Measurements from ENCODE around the gene SMC4. TPM values are rescaled to one million over a fixed set of nuclear protein-coding genes. Genes with fewer than 3 reads are reported as not detected.

Gene SMC4
- total RNA-seq, 1 experiment from 2014 or later = 183 TPM

GRCh38 chr3:160474416-160474838 is 75.0 kb downstream of the SMC4 start:
- Histone ChIP-seq H4K20me1 (ENCODE audit: low read length) (no peaks in the 10 kb centered on the region), H3K27ac (ENCODE audit: low read length) (no peak overlapping the region), H3F3A (ENCODE audit: low read length, unreplicated experiment) (no peaks in the 10 kb centered on the region), H3K4me2 (ENCODE audit: low read length) (no peak overlapping the region), H3K79me2 (ENCODE audit: low read length) (no peaks in the 10 kb centered on the region), H3K4me3 (ENCODE audit: low read length) (no peak overlapping the region), H3K36me3 (ENCODE audit: low read depth, low read length) (no peaks in the 10 kb centered on the region), H3K9ac (ENCODE audit: low read length) (no peak overlapping the region), H3K27me3 (ENCODE audit: low read length) (no peaks in the 10 kb centered on the region), H2AFZ (ENCODE audit: low read length) (no peak overlapping the region), H3K9me2 (replicated peaks; ENCODE audit: low read length) (no peaks in the 10 kb centered on the region), H3K9me3 (ENCODE audit: low read length) (peaks cover 8% of the 10 kb centered on the region; the same call in 1 of the 2 replicates), H3K4me1 (ENCODE audit: insufficient read depth, low read length) (no peaks in the 10 kb centered on the region)
- ATAC-seq (no peak), DNase-seq (no peak)
- POLR2A ChIA-PET (ENCODE audit: unreplicated experiment) = no interaction called here
- CTCF ChIA-PET = no interaction called here
- intact Hi-C loops (cut with micrococcal nuclease) = no loop called here
- TF ChIP-seq CTCF (conservative IDR thresholded peaks at IDR 0.05; ENCODE audit: low read depth, low read length) (no peak), EZH2 (IDR thresholded peaks at IDR 0.05; ENCODE audit: low read length, unreplicated experiment) (no peak), EZH2phosphoT487 (IDR thresholded peaks at IDR 0.05; ENCODE audit: borderline replicate concordance, low read length) (no peak)
- no TSS peak for BruUV-seq (replicated peaks)

- BruUV-seq (replicated peaks) = no TSS peak
- Histone ChIP-seq H3K9me3 (ENCODE audit: low read length) (peaks cover 4% of the 10 kb centered on the region; the same call in 1 of the 2 replicates), H3K4me1 (ENCODE audit: insufficient read depth, low read length) (no peaks in the 10 kb centered on the region), H3K9me2 (replicated peaks; ENCODE audit: low read length) (no peaks in the 10 kb centered on the region), H3K79me2 (ENCODE audit: low read length) (no peaks in the 10 kb centered on the region), H3K27ac (ENCODE audit: low read length) (no peak overlapping the region), H3K4me2 (ENCODE audit: low read length) (no peak overlapping the region), H3K4me3 (ENCODE audit: low read length) (no peak overlapping the region), H4K20me1 (ENCODE audit: low read length) (no peaks in the 10 kb centered on the region), H3K27me3 (ENCODE audit: low read length) (no peaks in the 10 kb centered on the region), H2AFZ (ENCODE audit: low read length) (no peak overlapping the region), H3F3A (ENCODE audit: low read length, unreplicated experiment) (no peaks in the 10 kb centered on the region), H3K36me3 (ENCODE audit: low read depth, low read length) (no peaks in the 10 kb centered on the region), H3K9ac (ENCODE audit: low read length) (no peak overlapping the region)
- intact Hi-C loops (cut with micrococcal nuclease) = no loop called here
- ChIA-PET CTCF (no interaction called here), POLR2A (ENCODE audit: unreplicated experiment) (no interaction called here)
- TF ChIP-seq CTCF (conservative IDR thresholded peaks at IDR 0.05; ENCODE audit: low read depth, low read length) = no peak
- no peak for TF ChIP-seq EZH2 (IDR thresholded peaks at IDR 0.05; ENCODE audit: low read length, unreplicated experiment)
- TF ChIP-seq EZH2phosphoT487 (IDR thresholded peaks at IDR 0.05; ENCODE audit: borderline replicate concordance, low read length) = no peak
- DNase-seq (no peak), ATAC-seq (no peak)
Measured at GRCh38 chr3:160475153-160475552, 75.7 kb downstream of the SMC4 start.

- no peaks in the 10 kb centered on the region for H3K79me2 ChIP-seq (ENCODE audit: low read length)
Measured at GRCh38 chr3:160475884-160476283, 76.4 kb downstream of the SMC4 start.

More at GRCh38 chr3:160475884-160476283, 76.4 kb downstream of the SMC4 start:
- intact Hi-C loops (cut with micrococcal nuclease) = no loop called here
- ATAC-seq (no peak), DNase-seq (no peak)
- ChIA-PET POLR2A (ENCODE audit: unreplicated experiment) (no interaction called here), CTCF (no interaction called here)
- H3K4me1 ChIP-seq (ENCODE audit: insufficient read depth, low read length) = no peaks in the 10 kb centered on the region
- H3K4me2 ChIP-seq (ENCODE audit: low read length) = no peak overlapping the region
- no peak overlapping the region for H2AFZ ChIP-seq (ENCODE audit: low read length)
- no TSS peak for BruUV-seq (replicated peaks)
- no peaks in the 10 kb centered on the region for H3K9me2 ChIP-seq (replicated peaks; ENCODE audit: low read length)
- H3K27me3 ChIP-seq (ENCODE audit: low read length) = no peaks in the 10 kb centered on the region
- TF ChIP-seq EZH2phosphoT487 (IDR thresholded peaks at IDR 0.05; ENCODE audit: borderline replicate concordance, low read length) (no peak), EZH2 (IDR thresholded peaks at IDR 0.05; ENCODE audit: low read length, unreplicated experiment) (no peak), CTCF (conservative IDR thresholded peaks at IDR 0.05; ENCODE audit: low read depth, low read length) (no peak)
- H4K20me1 ChIP-seq (ENCODE audit: low read length) = no peaks in the 10 kb centered on the region
- H3K9ac ChIP-seq (ENCODE audit: low read length) = no peak overlapping the region
- peaks cover 4% of the 10 kb centered on the region; the same call in 1 of the 2 replicates for H3K9me3 ChIP-seq (ENCODE audit: low read length)
- no peaks in the 10 kb centered on the region for H3F3A ChIP-seq (ENCODE audit: low read length, unreplicated experiment)
- no peaks in the 10 kb centered on the region for H3K36me3 ChIP-seq (ENCODE audit: low read depth, low read length)
- H3K27ac ChIP-seq (ENCODE audit: low read length) = no peak overlapping the region
- no peak overlapping the region for H3K4me3 ChIP-seq (ENCODE audit: low read length)
